H1 (cell line): Measurements from ENCODE around the gene KCNK3. TPM values are rescaled to one million over a fixed set of nuclear protein-coding genes. Genes with fewer than 3 reads are reported as not detected.

ENCODE experiments used
- CTCF ChIA-PET: fragments of 300-600 bp; sonication (Branson Sonifier 250); formaldehyde crosslinking; loops from one replicate; lab custom pipeline; 2021; ENCODE audit not compliant: partially characterized antibody; lab: Charles Lee
- POLR2A ChIA-PET: fragments of 300-600 bp; sonication (Branson Sonifier 250); formaldehyde crosslinking; loops from one replicate; lab custom pipeline; 2021; ENCODE audit warnings: inconsistent platforms; ENCODE audit not compliant: partially characterized antibody; lab: Charles Lee
- DNase-seq, 2 experiments: peaks; one replicate each; pipeline versions ENCODE4 v3.0.0 to v3.0.0-alpha.2; 2010 to 2022; ENCODE audit warnings: low spot score in 2 of 2, low read depth in 1 of 2, mixed read lengths in 1 of 2
- FAIRE-seq: peaks from 2 replicates; lab custom pipeline; 2011; peaks lifted over from hg19 to GRCh38; lab: Jason Lieb, UNC
- H2AFZ ChIP-seq: 2 replicates; pipeline ENCODE4 v1.8.1; 2012; ENCODE audit warnings: low read length, inconsistent platforms
- H2AK5ac ChIP-seq: 2 replicates; pipeline ENCODE4 v1.6.1; 2013; ENCODE audit warnings: low read depth, low read length
- H2BK120ac ChIP-seq: replicated peaks from 2 replicates; pipeline ENCODE3; 2013; ENCODE audit warnings: low read depth, low read length, inconsistent platforms
- H2BK12ac ChIP-seq: 2 replicates; pipeline ENCODE4 v1.6.1; 2013; ENCODE audit warnings: low read depth, low read length
- H2BK15ac ChIP-seq: 2 replicates; pipeline ENCODE4 v1.6.1; 2013; ENCODE audit warnings: low read length
- H2BK20ac ChIP-seq: 2 replicates; pipeline ENCODE4 v1.6.1; 2013; ENCODE audit warnings: low read length
- H2BK5ac ChIP-seq: 2 replicates; pipeline ENCODE4 v1.6.1; 2013; ENCODE audit warnings: low read depth, low read length
- H3K14ac ChIP-seq: 2 replicates; pipeline ENCODE4 v1.6.1; 2013; ENCODE audit warnings: inconsistent platforms; ENCODE audit not compliant: insufficient read length
- H3K18ac ChIP-seq: 2 replicates; pipeline ENCODE4 v1.6.1; 2013; ENCODE audit warnings: low read length; ENCODE audit errors: extremely low read depth
- H3K23ac ChIP-seq: 2 replicates; pipeline ENCODE4 v1.6.1; 2013; ENCODE audit warnings: inconsistent platforms; ENCODE audit not compliant: insufficient read length
- H3K23me2 ChIP-seq: 2 replicates; pipeline ENCODE4 v1.6.1; 2013; ENCODE audit warnings: low read depth, low read length
- H3K27ac ChIP-seq: 2 replicates; pipeline ENCODE4 v1.6.1; 2011; ENCODE audit warnings: low read depth, low read length, inconsistent platforms
- H3K27me3 ChIP-seq, 4 experiments: replicated peaks in 1 of 4; 1 replicate in 1 of 4; 2 replicates in 3 of 4; pipeline versions ENCODE4 v1.6.1 to v1.8.1; 2011 to 2013; ENCODE audit warnings: low read length in 3 of 4, mild to moderate bottlenecking in 3 of 4, inconsistent platforms in 2 of 4, mixed read lengths in 2 of 4, moderate library complexity in 1 of 4; ENCODE audit not compliant: control insufficient read depth in 3 of 4, insufficient read depth in 3 of 4; ENCODE audit errors: extremely low read depth in 1 of 4
- H3K36me3 ChIP-seq, 4 experiments: 2 replicates each; pipeline versions ENCODE4 v1.6.1 to v1.8.1; 2011 to 2013; ENCODE audit warnings: mild to moderate bottlenecking in 4 of 4, low read length in 3 of 4, moderate library complexity in 2 of 4, control low read depth in 1 of 4, inconsistent platforms in 1 of 4; ENCODE audit not compliant: insufficient read depth in 4 of 4, control insufficient read depth in 2 of 4
- H3K4ac ChIP-seq: replicated peaks from 2 replicates; pipeline ENCODE3; 2013; ENCODE audit warnings: low read length, low read depth, mixed read lengths, inconsistent platforms; ENCODE audit not compliant: insufficient read length
- H3K4me1 ChIP-seq, 4 experiments: replicated peaks in 1 of 4; 1 replicate in 1 of 4; 2 replicates in 3 of 4; pipeline versions ENCODE4 v1.6.1 to v1.8.1; 2011 to 2013; ENCODE audit warnings: low read length in 3 of 4, inconsistent platforms in 2 of 4, mixed read lengths in 1 of 4; ENCODE audit not compliant: insufficient read depth in 4 of 4, control insufficient read depth in 3 of 4
- H3K4me2 ChIP-seq, 2 experiments: 2 replicates each; pipeline versions ENCODE4 v1.6.1 to v1.8.1; 2011 to 2013; ENCODE audit warnings: low read depth in 2 of 2, low read length in 2 of 2, control low read depth in 1 of 2, inconsistent platforms in 1 of 2, mild to moderate bottlenecking in 1 of 2; ENCODE audit not compliant: insufficient read depth in 1 of 2
- H3K4me3 ChIP-seq, 4 experiments: fragments of 200-600, 300-600 bp in 1 of 4; sonication (generic), shearing (Covaris generic), sonication (Bioruptor Twin) in 1 of 4; 2 replicates each; pipeline versions ENCODE4 v1.5.1 to v1.8.1; 2011 to 2016; ENCODE audit warnings: low read length in 4 of 4, low read depth in 3 of 4, control low read depth in 2 of 4, inconsistent platforms in 2 of 4, mild to moderate bottlenecking in 2 of 4, mixed read lengths in 1 of 4, moderate library complexity in 1 of 4; ENCODE audit not compliant: insufficient read depth in 2 of 4; ENCODE audit errors: extremely low read depth in 1 of 4
- H3K56ac ChIP-seq: replicated peaks from 2 replicates; pipeline ENCODE3; 2013; ENCODE audit warnings: low read depth, mild to moderate bottlenecking, mixed read lengths, low read length, inconsistent platforms; ENCODE audit not compliant: insufficient read length
- H3K79me1 ChIP-seq: 2 replicates; pipeline ENCODE4 v1.6.1; 2013; ENCODE audit warnings: low read depth, low read length, control low read depth
- H3K79me2 ChIP-seq, 2 experiments: 2 replicates each; pipeline versions ENCODE4 v1.6.1 to v1.8.1; 2012 to 2013; ENCODE audit warnings: low read length in 2 of 2, mild to moderate bottlenecking in 2 of 2, inconsistent platforms in 1 of 2; ENCODE audit not compliant: insufficient read depth in 2 of 2, control insufficient read depth in 1 of 2
- H3K9ac ChIP-seq, 4 experiments: replicated peaks in 1 of 4; 1 replicate in 1 of 4; 2 replicates in 3 of 4; pipeline versions ENCODE4 v1.6.1 to v1.8.1; 2011 to 2013; ENCODE audit warnings: low read depth in 3 of 4, low read length in 3 of 4, control low read depth in 2 of 4, mild to moderate bottlenecking in 2 of 4, moderate library complexity in 2 of 4, inconsistent platforms in 1 of 4; ENCODE audit errors: extremely low read depth in 1 of 4
- H3K9me3 ChIP-seq, 2 experiments: 2 replicates each; pipeline versions ENCODE4 v1.6.1 to v1.8.1; 2012 to 2013; ENCODE audit warnings: mild to moderate bottlenecking in 2 of 2, moderate library complexity in 2 of 2, control low read depth in 1 of 2, inconsistent platforms in 1 of 2, low read depth in 1 of 2, low read length in 1 of 2, mixed read lengths in 1 of 2; ENCODE audit not compliant: insufficient read depth in 2 of 2
- H4K20me1 ChIP-seq, 2 experiments: replicated peaks in 1 of 2; 2 replicates each; pipeline versions ENCODE3 to v1.8.1; 2011 to 2013; ENCODE audit warnings: inconsistent platforms in 2 of 2, low read length in 2 of 2, mild to moderate bottlenecking in 1 of 2; ENCODE audit not compliant: insufficient read depth in 2 of 2, control insufficient read depth in 1 of 2
- H4K5ac ChIP-seq: 2 replicates; pipeline ENCODE4 v1.6.1; 2013; ENCODE audit warnings: low read length, low read depth, mixed read lengths, inconsistent platforms; ENCODE audit not compliant: insufficient read length
- H4K8ac ChIP-seq: 2 replicates; pipeline ENCODE4 v1.8.0; 2013; ENCODE audit warnings: mild to moderate bottlenecking, moderate library complexity, low read length, inconsistent platforms; ENCODE audit not compliant: insufficient read depth; ENCODE audit errors: extremely low read depth
- H4K91ac ChIP-seq: replicated peaks from 2 replicates; pipeline ENCODE3; 2013; ENCODE audit warnings: low read length, mixed read lengths, inconsistent platforms; ENCODE audit not compliant: insufficient read length
- CREB1 ChIP-seq: IDR thresholded peaks from 2 replicates; pipeline ENCODE4 v1.6.1; 2012; ENCODE audit warnings: inconsistent platforms
- GABPA ChIP-seq: IDR thresholded peaks from 2 replicates; pipeline ENCODE4 v1.6.1; 2011; ENCODE audit warnings: mild to moderate bottlenecking, low read length, moderate library complexity, borderline replicate concordance; ENCODE audit not compliant: insufficient read depth
- RBBP5 ChIP-seq: IDR thresholded peaks from 2 replicates; pipeline ENCODE4 v1.7.1; 2012; ENCODE audit warnings: low read depth, mild to moderate bottlenecking, inconsistent platforms, low read length, moderate library complexity, borderline replicate concordance
- RFX5 ChIP-seq: IDR thresholded peaks from 2 replicates; pipeline ENCODE4 v1.6.1; 2011; ENCODE audit warnings: low read depth, low read length, improper control_type of control experiment, borderline replicate concordance
- WGBS, 2 experiments: shearing (Covaris generic) in 1 of 2; methylation state at CpG; one replicate each; pipeline versions ENCODE4 v1.1.6 to v1.1.7; 2013 to 2015; ENCODE audit warnings: low lambda C conversion rate in 2 of 2, mixed read lengths in 2 of 2, inconsistent platforms in 1 of 2, low coverage in 1 of 2, missing lambda C conversion rate in 1 of 2; ENCODE audit not compliant: insufficient replicate concordance in 2 of 2, insufficient coverage in 1 of 2, insufficient read length in 1 of 2; ENCODE audit errors: extremely low coverage in 1 of 2, missing lambda C conversion rate in 1 of 2; 5-methylcytosine and 5-hydroxymethylcytosine counted together
- polyA plus RNA-seq, 7 experiments: library from polyadenylated mRNA; depleted of rRNA in 3 of 7; stranded (reverse) in 5 of 7; unstranded in 2 of 7; fragments of >200 nt in 5 of 7; fragments of 200-250 nt in 2 of 7; gene quantifications; 1 replicate in 5 of 7; 2 replicates in 1 of 7; 4 replicates in 1 of 7; pipeline versions ENCODE4 v1.2.1 to v1.2.3, GENCODE V29; 2011 to 2013; ENCODE audit warnings: missing spikeins in 2 of 7, mixed read lengths in 2 of 7
- total RNA-seq: library from RNA; stranded (reverse); fragmentation: NEBNext Ultra II Directional; extraction: Animal tissue kit (Norgen Biotek cat#: 25700); gene quantifications from 2 replicates; pipeline ENCODE4 v1.2.1, GENCODE V29; 2021

KCNK3 gene
- total and polyA plus RNA-seq, 2 of the 8 experiments (the other 6 are each of a cell fraction or from before 2014, with no cell fraction given) = 0.29 to 0.30 TPM

GRCh38 chr2:26701596-26701995, 9.1 kb downstream of the KCNK3 start:
- FAIRE-seq (no peak), DNase-seq (no peak)
- no peak overlapping the region for H2BK12ac ChIP-seq
- H3K56ac ChIP-seq = no peak overlapping the region
- no peaks in the 10 kb centered on the region for H4K20me1 ChIP-seq
- H3K23ac ChIP-seq = no peak overlapping the region
- no peak overlapping the region for H4K5ac ChIP-seq
- peaks cover 0 to 3% (median 0%) of the 10 kb centered on the region in 4 experiments; a peak in 1 of 7 replicates for H3K27me3 ChIP-seq
- no peak overlapping the region for H2BK20ac ChIP-seq
- CTCF ChIA-PET = no interaction called here
- POLR2A ChIA-PET = no interaction called here
- H3K9ac ChIP-seq = no peak overlapping the region
- no peak overlapping the region for H2AFZ ChIP-seq
- H2BK5ac ChIP-seq = no peak overlapping the region
- peaks cover 0 to 5% (median 3%) of the 10 kb centered on the region in 4 experiments; a peak in 3 of 7 replicates for H3K4me1 ChIP-seq
- H3K4me3 ChIP-seq = no peak overlapping the region
- H3K36me3 ChIP-seq = no peaks in the 10 kb centered on the region
- H4K91ac ChIP-seq = no peak overlapping the region
- no peak overlapping the region for H3K4me2 ChIP-seq
- H2AK5ac ChIP-seq = no peak overlapping the region
- H3K4ac ChIP-seq = no peak overlapping the region
- no peak overlapping the region for H3K27ac ChIP-seq
- H3K79me2 ChIP-seq = no peaks in the 10 kb centered on the region
- no peaks in the 10 kb centered on the region for H3K79me1 ChIP-seq
- H3K23me2 ChIP-seq = 0 out of 2 replicates have a peak, but pooled peaks cover 2% of the 10 kb centered on the region
- no peak overlapping the region for H3K14ac ChIP-seq
- no peak overlapping the region for H2BK120ac ChIP-seq
- no peaks in the 10 kb centered on the region for H3K9me3 ChIP-seq
- H2BK15ac ChIP-seq = no peak overlapping the region
- no peak overlapping the region for H4K8ac ChIP-seq
- H3K18ac ChIP-seq = no peak overlapping the region
- WGBS, 2 experiments = 95% methylated on average over 5 of the region's 5 CpGs; no CpG with 5 or more reads in 1 of the 2 experiments
- no peak for TF ChIP-seq GABPA
- no peak for TF ChIP-seq RBBP5
- TF ChIP-seq CREB1 = no peak
- no peak for TF ChIP-seq RFX5
